IMR-90 (cell line): ENCODE results near the gene CNTFR. TPM values are rescaled to one million over a fixed set of nuclear protein-coding genes. Genes with fewer than 3 reads are reported as not detected.

Experiments used
- ATAC-seq: fragments of 200-7000 bp; cut with Tn5 transposase; 2 replicates; pipeline ENCODE4 v1.9.1; 2020; ENCODE audit warnings: low read depth, mild to moderate bottlenecking, moderate library complexity
- BruUV-seq: library from RNA; stranded (reverse); fragments of 400-500 nt; replicated peaks from 2 replicates; lab custom pipeline; 2021; lab: Mats Ljungman, UMichigan
- CTCF ChIA-PET: fragments of 300-600 bp; formaldehyde crosslinking; extraction: SDS; loops from one replicate; lab custom pipeline; 2021; ENCODE audit warnings: antibody characterized with exemption; lab: Yijun Ruan, JAX
- POLR2A ChIA-PET: fragments of 300-600 bp; sonication (Branson Sonifier 250); formaldehyde crosslinking; loops from one replicate; lab custom pipeline; 2022; ENCODE audit warnings: antibody characterized with exemption; ENCODE audit not compliant: unreplicated experiment; lab: Charles Lee
- DNase-seq: peaks from one replicate; pipeline ENCODE4 v3.0.0; 2013
- H2AFZ ChIP-seq: replicated peaks from 2 replicates; pipeline ENCODE3; 2013; ENCODE audit warnings: low read length, mild to moderate bottlenecking; ENCODE audit not compliant: poor library complexity
- H2AK5ac ChIP-seq: 2 replicates; pipeline ENCODE4 v1.6.1; 2013; ENCODE audit warnings: low read depth, low read length, inconsistent platforms
- H2AK9ac ChIP-seq: replicated peaks from 2 replicates; pipeline ENCODE3; 2013; ENCODE audit warnings: mild to moderate bottlenecking, low read depth, low read length, moderate library complexity; ENCODE audit not compliant: poor library complexity
- H2BK120ac ChIP-seq: 2 replicates; pipeline ENCODE4 v1.6.1; 2013; ENCODE audit warnings: low read depth, low read length, inconsistent platforms
- H2BK15ac ChIP-seq: 3 replicates; pipeline ENCODE4 v1.6.1; 2013; ENCODE audit warnings: low read depth, low read length, inconsistent platforms
- H2BK20ac ChIP-seq: 2 replicates; pipeline ENCODE4 v1.6.1; 2013; ENCODE audit warnings: low read depth, mild to moderate bottlenecking, inconsistent platforms, low read length, moderate library complexity
- H2BK5ac ChIP-seq: 2 replicates; pipeline ENCODE4 v1.6.1; 2013; ENCODE audit warnings: mild to moderate bottlenecking, low read depth, low read length, inconsistent platforms; ENCODE audit not compliant: poor library complexity, severe bottlenecking
- H3K14ac ChIP-seq: replicated peaks from 2 replicates; pipeline ENCODE4 v1.6.1; 2013; ENCODE audit warnings: low read depth, low read length, inconsistent platforms
- H3K18ac ChIP-seq: 2 replicates; pipeline ENCODE4 v1.6.1; 2013; ENCODE audit warnings: low read depth, low read length, control low read depth
- H3K23ac ChIP-seq: 2 replicates; pipeline ENCODE4 v1.6.1; 2013; ENCODE audit warnings: low read depth, low read length, inconsistent platforms
- H3K27ac ChIP-seq: 2 replicates; pipeline ENCODE4 v1.5.1; 2013; ENCODE audit warnings: mild to moderate bottlenecking, control low read depth, low read length; ENCODE audit not compliant: insufficient read depth
- H3K27me3 ChIP-seq: 2 replicates; pipeline ENCODE4 v1.6.1; 2013; ENCODE audit warnings: low read length; ENCODE audit not compliant: control insufficient read depth, insufficient read depth
- H3K36me3 ChIP-seq: 2 replicates; pipeline ENCODE4 v1.6.1; 2013; ENCODE audit warnings: low read length, mixed read lengths; ENCODE audit not compliant: control insufficient read depth, insufficient read depth
- H3K4ac ChIP-seq: 2 replicates; pipeline ENCODE4 v1.6.1; 2013; ENCODE audit warnings: low read depth, low read length, inconsistent platforms
- H3K4me1 ChIP-seq: 2 replicates; pipeline ENCODE4 v1.6.1; 2013; ENCODE audit warnings: low read length, mixed read lengths; ENCODE audit not compliant: control insufficient read depth, insufficient read depth
- H3K4me2 ChIP-seq: 2 replicates; pipeline ENCODE4 v1.6.1; 2013; ENCODE audit warnings: low read depth, mild to moderate bottlenecking, control low read depth, low read length, moderate library complexity
- H3K4me3 ChIP-seq: 2 replicates; pipeline ENCODE4 v1.5.1; 2013; ENCODE audit warnings: low read depth, mild to moderate bottlenecking, control low read depth, low read length, moderate library complexity; ENCODE audit not compliant: insufficient read depth
- H3K56ac ChIP-seq: 2 replicates; pipeline ENCODE4 v1.6.1; 2013; ENCODE audit warnings: low read length, inconsistent platforms; ENCODE audit not compliant: insufficient read depth; ENCODE audit errors: extremely low read depth
- H3K79me1 ChIP-seq, 2 experiments: 2 replicates each; pipeline ENCODE4 v1.6.1; 2013; ENCODE audit warnings: low read length in 2 of 2, inconsistent platforms in 1 of 2, low read depth in 1 of 2
- H3K9ac ChIP-seq: 2 replicates; pipeline ENCODE4 v1.6.1; 2013; ENCODE audit warnings: low read depth, low read length, control low read depth
- H3K9me1 ChIP-seq: 2 replicates; pipeline ENCODE4 v1.6.1; 2013; ENCODE audit warnings: low read length, inconsistent platforms; ENCODE audit not compliant: insufficient read depth
- H3K9me3 ChIP-seq: 2 replicates; pipeline ENCODE4 v1.6.1; 2013; ENCODE audit warnings: low read length; ENCODE audit not compliant: control insufficient read depth, insufficient read depth
- H4K20me1 ChIP-seq: 2 replicates; pipeline ENCODE4 v1.6.1; 2013; ENCODE audit warnings: low read length, inconsistent platforms; ENCODE audit not compliant: insufficient read depth
- H4K5ac ChIP-seq: 2 replicates; pipeline ENCODE4 v1.6.1; 2013; ENCODE audit warnings: mild to moderate bottlenecking, low read depth, low read length, control low read depth
- H4K8ac ChIP-seq, 2 experiments: 2 replicates each; pipeline ENCODE4 v1.6.1; 2013; ENCODE audit warnings: low read depth in 2 of 2, low read length in 2 of 2, control low read depth in 1 of 2, inconsistent platforms in 1 of 2
- H4K91ac ChIP-seq: 2 replicates; pipeline ENCODE4 v1.6.1; 2013; ENCODE audit warnings: low read depth, low read length, inconsistent platforms; ENCODE audit not compliant: insufficient read depth
- BHLHE40 ChIP-seq: fragments of 150-350 bp; IDR thresholded peaks from 2 replicates; pipeline ENCODE4 v1.6.1; 2016; ENCODE audit warnings: mild to moderate bottlenecking, low read depth, low read length
- CEBPB ChIP-seq: IDR thresholded peaks from 2 replicates; pipeline ENCODE4 v1.6.1; 2012; ENCODE audit warnings: low read depth, low read length, improper control_type of control experiment
- CHD1 ChIP-seq: IDR thresholded peaks from 2 replicates; pipeline ENCODE4 v1.6.1; 2012; ENCODE audit warnings: low read depth, low read length, improper control_type of control experiment
- CTCF ChIP-seq: conservative IDR thresholded peaks from 2 replicates; pipeline ENCODE4 v1.5.1; 2012; ENCODE audit warnings: mild to moderate bottlenecking, low read depth, low read length, improper control_type of control experiment
- ELK1 ChIP-seq: fragments of 150-350 bp; IDR thresholded peaks from 2 replicates; pipeline ENCODE4 v1.6.1; 2016; ENCODE audit warnings: low read depth, mild to moderate bottlenecking, low read length, moderate library complexity, borderline replicate concordance
- FOS ChIP-seq: fragments of 150-350 bp; IDR thresholded peaks from 2 replicates; pipeline ENCODE4 v1.6.1; 2016; ENCODE audit warnings: low read depth, low read length
- MAFK ChIP-seq: IDR thresholded peaks from 2 replicates; pipeline ENCODE4 v1.6.1; 2012; ENCODE audit warnings: low read depth, low read length, improper control_type of control experiment
- MXI1 ChIP-seq: IDR thresholded peaks from 2 replicates; pipeline ENCODE4 v1.6.1; 2012; ENCODE audit warnings: low read depth, mild to moderate bottlenecking, low read length, moderate library complexity, borderline replicate concordance
- NFE2L2 ChIP-seq: fragments of 150-350 bp; IDR thresholded peaks from 2 replicates; pipeline ENCODE4 v1.6.1; 2016; ENCODE audit warnings: low read depth, mild to moderate bottlenecking, low read length
- POLR2A ChIP-seq: IDR thresholded peaks from 2 replicates; pipeline ENCODE4 v1.6.1; 2012; ENCODE audit warnings: mild to moderate bottlenecking, low read depth, low read length
- RCOR1 ChIP-seq: IDR thresholded peaks from 2 replicates; pipeline ENCODE4 v1.6.1; 2012; ENCODE audit warnings: mild to moderate bottlenecking, low read length, improper control_type of control experiment; ENCODE audit not compliant: insufficient replicate concordance
- WGBS, 2 experiments: methylation state at CpG; one replicate each; pipeline versions ENCODE4 v1.1.5 to v1.1.7; 2013; ENCODE audit warnings: missing lambda C conversion rate in 2 of 2; ENCODE audit not compliant: insufficient read length in 1 of 2; ENCODE audit errors: extremely low coverage in 2 of 2; 5-methylcytosine and 5-hydroxymethylcytosine counted together
- dilution Hi-C: fragments of 300-500 bp; cut with HindIII; formaldehyde crosslinking; loops from one replicate; pipeline ENCODE4 v1.14.3; 2018; ENCODE audit warnings: low sequenced_read_pairs; ENCODE audit not compliant: unreplicated experiment
- in situ Hi-C: fragments of 300-500 bp; cut with MboI; formaldehyde crosslinking; loops from 3 replicates; pipeline ENCODE4 v1.14.3; 2019; ENCODE audit warnings: low sequenced_read_pairs, inconsistent platforms, mixed read lengths
- intact Hi-C: fragments of 100-400 bp; cut with micrococcal nuclease; formaldehyde crosslinking; loops from 2 replicates; pipeline ENCODE4 v1.10.0; 2022
- polyA plus RNA-seq, 3 experiments: library from polyadenylated mRNA; depleted of rRNA; stranded (reverse); fragments of >200 nt; gene quantifications; 2 replicates each; pipeline ENCODE4 v1.2.3, GENCODE V29; 2012; ENCODE audit warnings: low replicate concordance in 1 of 3
- total RNA-seq: library from RNA; depleted of rRNA; stranded (reverse); fragments of >200 nt; gene quantifications from 2 replicates; pipeline ENCODE4 v1.2.3, GENCODE V29; 2012

Gene CNTFR
- total and polyA plus RNA-seq, 2 of the 4 experiments (the other 2 are of a cell fraction): not detected

GRCh38 chr9:34592895-34593601 is 3.5 kb upstream of the CNTFR start (continued):
- no peak for TF ChIP-seq MAFK

GRCh38 chr9:34591917-34592866 is 2.7 kb upstream of the CNTFR start:
- H2AK9ac ChIP-seq: no peak overlapping the region
- 0 out of 2 replicates have a peak overlapping the region, but pooled peaks have one; percentile 1 for H3K23ac ChIP-seq
- no peak overlapping the region for H2AFZ ChIP-seq
- in situ Hi-C loops: no loop called here
- dilution Hi-C loops: no loop called here
- no peak overlapping the region for H4K91ac ChIP-seq
- no peak overlapping the region for H2BK20ac ChIP-seq
- no TSS peak for BruUV-seq
- ChIA-PET CTCF (interaction anchor here (0.6 to 3.3 kb wide), 13 partner anchors 10 to 542 kb away, joined by 3 to 35 read pairs (median 5); no protein-coding TSS in a partner anchor), POLR2A (interaction anchor here (1.3 kb wide), 1 partner anchor 188 kb away, joined by 5 read pairs; no protein-coding TSS in a partner anchor)
- no peaks in the 10 kb centered on the region for H3K36me3 ChIP-seq
- H4K20me1 ChIP-seq: peaks cover 8% of the 10 kb centered on the region; the same call in 1 of the 2 replicates
- 31% methylated on average over 4 of the region's 16 CpGs; no CpG with 5 or more reads in 1 of the 2 experiments for WGBS, 2 experiments
- no peaks in the 10 kb centered on the region for H3K9me3 ChIP-seq
- no peak overlapping the region for H2BK5ac ChIP-seq
- H4K5ac ChIP-seq: no peak overlapping the region
- H4K8ac ChIP-seq: no peak overlapping the region
- H3K9ac ChIP-seq: no peak overlapping the region
- H2BK15ac ChIP-seq: no peak overlapping the region
- H3K27ac ChIP-seq: no peak overlapping the region
- no peak overlapping the region for H3K4me2 ChIP-seq
- intact Hi-C loops: loop anchor here (1.0 kb wide), 2 partner anchors 44 to 155 kb away; no protein-coding TSS in a partner anchor
- H2BK120ac ChIP-seq: no peak overlapping the region
- no peaks in the 10 kb centered on the region; the same call in 1 of the 2 replicates for H3K4me1 ChIP-seq
- no peak overlapping the region for H2AK5ac ChIP-seq
- H3K4ac ChIP-seq: no peak overlapping the region
- H3K14ac ChIP-seq: no peak overlapping the region
- no peak overlapping the region for H3K4me3 ChIP-seq
- H3K27me3 ChIP-seq: peaks cover 84% of the 10 kb centered on the region
- H3K9me1 ChIP-seq: no peaks in the 10 kb centered on the region
- H3K56ac ChIP-seq: no peak overlapping the region
- H3K79me1 ChIP-seq: no peaks in the 10 kb centered on the region
- H3K18ac ChIP-seq: no peak overlapping the region
- DNase-seq (no peak), ATAC-seq (peak; percentile 5; the same call in 1 of the 2 replicates)
- TF ChIP-seq CHD1: no peak
- no peak for TF ChIP-seq CTCF
- no peak for TF ChIP-seq CEBPB
- no peak for TF ChIP-seq BHLHE40
- no peak for TF ChIP-seq MXI1
- TF ChIP-seq MAFK: no peak
- TF ChIP-seq ELK1: no peak
- no peak for TF ChIP-seq FOS
- no peak for TF ChIP-seq NFE2L2
- no peak for TF ChIP-seq RCOR1
- TF ChIP-seq POLR2A: no peak
